Measurements from ENCODE around the gene DDX41.

DNA sequence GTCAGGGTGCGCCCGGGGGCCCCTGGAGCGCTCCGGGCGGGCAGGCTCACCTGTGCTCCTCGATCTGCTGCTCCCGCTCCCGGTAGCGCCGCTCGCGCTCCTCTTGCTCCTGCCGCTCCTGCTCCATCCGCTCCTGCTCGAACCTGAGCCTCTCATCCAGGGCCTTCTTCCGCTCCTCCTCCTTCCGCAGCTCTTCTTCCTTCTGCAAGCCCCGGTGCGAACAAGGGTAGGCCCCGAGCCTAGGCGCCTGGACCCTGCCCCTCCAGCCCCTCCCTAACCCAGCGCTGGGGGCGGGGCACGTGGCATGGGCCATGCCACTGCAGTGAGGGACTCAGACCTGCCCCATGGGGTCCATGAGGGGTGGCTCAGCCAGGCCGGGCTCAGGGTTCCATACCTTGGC, 49.9 kb downstream of the DDX41 start:
- TF ChIP-seq, protein P1, sequence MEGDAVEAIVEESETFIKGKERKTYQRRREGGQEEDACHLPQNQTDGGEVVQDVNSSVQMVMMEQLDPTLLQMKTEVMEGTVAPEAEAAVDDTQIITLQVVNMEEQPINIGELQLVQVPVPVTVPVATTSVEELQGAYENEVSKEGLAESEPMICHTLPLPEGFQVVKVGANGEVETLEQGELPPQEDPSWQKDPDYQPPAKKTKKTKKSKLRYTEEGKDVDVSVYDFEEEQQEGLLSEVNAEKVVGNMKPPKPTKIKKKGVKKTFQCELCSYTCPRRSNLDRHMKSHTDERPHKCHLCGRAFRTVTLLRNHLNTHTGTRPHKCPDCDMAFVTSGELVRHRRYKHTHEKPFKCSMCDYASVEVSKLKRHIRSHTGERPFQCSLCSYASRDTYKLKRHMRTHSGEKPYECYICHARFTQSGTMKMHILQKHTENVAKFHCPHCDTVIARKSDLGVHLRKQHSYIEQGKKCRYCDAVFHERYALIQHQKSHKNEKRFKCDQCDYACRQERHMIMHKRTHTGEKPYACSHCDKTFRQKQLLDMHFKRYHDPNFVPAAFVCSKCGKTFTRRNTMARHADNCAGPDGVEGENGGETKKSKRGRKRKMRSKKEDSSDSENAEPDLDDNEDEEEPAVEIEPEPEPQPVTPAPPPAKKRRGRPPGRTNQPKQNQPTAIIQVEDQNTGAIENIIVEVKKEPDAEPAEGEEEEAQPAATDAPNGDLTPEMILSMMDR (IDR thresholded peaks at IDR 0.05), result no peak
- TF ChIP-seq POLR2A (IDR thresholded peaks at IDR 0.05), result no peak

Measured in testis (tissue), 2 donors.